ENCODE data around the gene FOXR1. TPM values are rescaled to one million over a fixed set of nuclear protein-coding genes. Genes with fewer than 3 reads are reported as not detected.

The FOXR1 gene
- total RNA-seq, 1 donor from 2014 or later, result not detected

GRCh38 chr11:118928101-118928869, 43.3 kb upstream of the FOXR1 start:
- peaks cover 27% of the 10 kb centered on the region for H3F3A ChIP-seq (ENCODE audit: low read depth)
- no peaks in the 10 kb centered on the region for H3K36me3 ChIP-seq
- H3K4me1 Mint-ChIP-seq, result peaks cover 47% of the 10 kb centered on the region
- H3K27me3 ChIP-seq, result peaks cover 9% of the 10 kb centered on the region
- H3K4me3 Mint-ChIP-seq, result peak overlapping the region; percentile 97
- no peaks in the 10 kb centered on the region for H3K36me3 Mint-ChIP-seq
- H4K20me1 ChIP-seq (ENCODE audit: low read depth), result peaks cover 28% of the 10 kb centered on the region
- TF ChIP-seq CTCF (IDR thresholded peaks at IDR 0.05) (peak; percentile 97), EZH2phosphoT487 (IDR thresholded peaks at IDR 0.05) (no peak)
- H3K27ac Mint-ChIP-seq, result peak overlapping the region; percentile 91
- H3K9me3 Mint-ChIP-seq, result no peaks in the 10 kb centered on the region
- H2AFZ ChIP-seq (replicated peaks), result peak overlapping the region; percentile 47
- DNase-seq (ENCODE audit: low spot score), result peak; percentile 93
- peak overlapping the region; percentile 79 for H3K4me2 ChIP-seq
- H3K9me3 ChIP-seq (ENCODE audit: low read depth), result no peaks in the 10 kb centered on the region
- peaks cover 29% of the 10 kb centered on the region for H3K4me1 ChIP-seq
- peak overlapping the region; percentile 6 for H3K27ac ChIP-seq
- peak overlapping the region; percentile 73 for H3K4me3 ChIP-seq
- peaks cover 22% of the 10 kb centered on the region for H3K79me2 ChIP-seq (ENCODE audit: low read depth)
- H3K9ac ChIP-seq, result no peak overlapping the region
- peaks cover 21% of the 10 kb centered on the region for H3K27me3 Mint-ChIP-seq (ENCODE audit: insufficient read depth, low read depth)

- Histone ChIP-seq H3K79me2 (ENCODE audit: low read depth) (peaks cover 15% of the 10 kb centered on the region), H3K36me3 (no peaks in the 10 kb centered on the region), H3F3A (ENCODE audit: low read depth) (peaks cover 27% of the 10 kb centered on the region), H3K27ac (peak overlapping the region; percentile 6), H3K4me1 (peaks cover 22% of the 10 kb centered on the region), H3K4me3 (peak overlapping the region; percentile 73), H3K9me3 (ENCODE audit: low read depth) (no peaks in the 10 kb centered on the region), H3K4me2 (peak overlapping the region; percentile 79), H2AFZ (replicated peaks) (peak overlapping the region; percentile 47), H4K20me1 (ENCODE audit: low read depth) (peaks cover 21% of the 10 kb centered on the region), H3K27me3 (peaks cover 9% of the 10 kb centered on the region), H3K9ac (no peak overlapping the region)
- Mint-ChIP-seq H3K4me1 (peaks cover 40% of the 10 kb centered on the region), H3K9me3 (no peaks in the 10 kb centered on the region), H3K4me3 (peak overlapping the region; percentile 97), H3K27ac (peak overlapping the region; percentile 91), H3K27me3 (ENCODE audit: insufficient read depth, low read depth) (peaks cover 21% of the 10 kb centered on the region), H3K36me3 (no peaks in the 10 kb centered on the region)
- no peak for DNase-seq (ENCODE audit: low spot score)
- TF ChIP-seq EZH2phosphoT487 (IDR thresholded peaks at IDR 0.05) (no peak), EZH2 (IDR thresholded peaks at IDR 0.05) (no peak), CTCF (IDR thresholded peaks at IDR 0.05) (no peak)
Measured at GRCh38 chr11:118928870-118929500, 42.6 kb upstream of the FOXR1 start.

- Histone ChIP-seq H3K4me1 (peaks cover 18% of the 10 kb centered on the region), H2AFZ (replicated peaks) (no peak overlapping the region), H3K9me3 (ENCODE audit: low read depth) (no peaks in the 10 kb centered on the region), H3K36me3 (no peaks in the 10 kb centered on the region), H3K27me3 (peaks cover 9% of the 10 kb centered on the region), H3K27ac (no peak overlapping the region), H3F3A (ENCODE audit: low read depth) (peaks cover 27% of the 10 kb centered on the region), H3K79me2 (ENCODE audit: low read depth) (peaks cover 9% of the 10 kb centered on the region), H3K9ac (no peak overlapping the region), H3K4me3 (peak overlapping the region; percentile 73), H3K4me2 (peak overlapping the region; percentile 79), H4K20me1 (ENCODE audit: low read depth) (peaks cover 14% of the 10 kb centered on the region)
- H3K4me3 Mint-ChIP-seq, result peak overlapping the region; percentile 97
- TF ChIP-seq EZH2phosphoT487 (IDR thresholded peaks at IDR 0.05) (no peak), CTCF (IDR thresholded peaks at IDR 0.05) (no peak), EZH2 (IDR thresholded peaks at IDR 0.05) (no peak)
- H3K36me3 Mint-ChIP-seq, result no peaks in the 10 kb centered on the region
- peak; percentile 94 for DNase-seq (ENCODE audit: low spot score)
- H3K4me1 Mint-ChIP-seq, result peaks cover 34% of the 10 kb centered on the region
- no peaks in the 10 kb centered on the region for H3K9me3 Mint-ChIP-seq
- peaks cover 20% of the 10 kb centered on the region for H3K27me3 Mint-ChIP-seq (ENCODE audit: insufficient read depth, low read depth)
- no peak overlapping the region for H3K27ac Mint-ChIP-seq
Measured at GRCh38 chr11:118929501-118930093, 42.0 kb upstream of the FOXR1 start.
